HG02678 (cell line): ENCODE results near the gene FAM83F.

Experiments
- ATAC-seq: cut with Tn5 transposase; IDR thresholded peaks from one replicate; pipeline ENCODE4 v1.9.1; 2021; ENCODE audit warnings: mild to moderate bottlenecking, moderate library complexity; ENCODE audit not compliant: unreplicated experiment

The FAM83F gene

GRCh38 chr22:40056154-40056553 is 61.4 kb downstream of the FAM83F start:
- ATAC-seq = no peak

- no peak for ATAC-seq
Observed at GRCh38 chr22:40056559-40056958, 61.8 kb downstream of the FAM83F start.

- no peak for ATAC-seq
Observed at GRCh38 chr22:40057652-40058051, 62.9 kb downstream of the FAM83F start.

- no peak for ATAC-seq
Observed at GRCh38 chr22:40058265-40058664, 63.5 kb downstream of the FAM83F start.

- ATAC-seq = no peak
Observed at GRCh38 chr22:40065981-40066380, 71.2 kb downstream of the FAM83F start.

GRCh38 chr22:40067639-40068038 is 72.9 kb downstream of the FAM83F start:
- no peak for ATAC-seq

GRCh38 chr22:40070701-40071100 is 75.9 kb downstream of the FAM83F start:
- no peak for ATAC-seq

GRCh38 chr22:40071720-40072119 is 77.0 kb downstream of the FAM83F start:
- no peak for ATAC-seq

- no peak for ATAC-seq
Observed at GRCh38 chr22:40076702-40077645, 82.2 kb downstream of the FAM83F start.

GRCh38 chr22:40077646-40078016 is 82.9 kb downstream of the FAM83F start:
- ATAC-seq = no peak

- ATAC-seq = no peak
Observed at GRCh38 chr22:40081662-40082061, 86.9 kb downstream of the FAM83F start.

- no peak for ATAC-seq
Observed at GRCh38 chr22:40082184-40082583, 87.4 kb downstream of the FAM83F start.

- ATAC-seq = no peak
Observed at GRCh38 chr22:40083794-40084193, 89.0 kb downstream of the FAM83F start.

GRCh38 chr22:40084246-40084645 is 89.5 kb downstream of the FAM83F start:
- ATAC-seq = no peak

- no peak for ATAC-seq
Observed at GRCh38 chr22:40088818-40089217, 94.1 kb downstream of the FAM83F start.
